ENCODE measurements around the gene UBE2E2.

UBE2E2 gene

DNA sequence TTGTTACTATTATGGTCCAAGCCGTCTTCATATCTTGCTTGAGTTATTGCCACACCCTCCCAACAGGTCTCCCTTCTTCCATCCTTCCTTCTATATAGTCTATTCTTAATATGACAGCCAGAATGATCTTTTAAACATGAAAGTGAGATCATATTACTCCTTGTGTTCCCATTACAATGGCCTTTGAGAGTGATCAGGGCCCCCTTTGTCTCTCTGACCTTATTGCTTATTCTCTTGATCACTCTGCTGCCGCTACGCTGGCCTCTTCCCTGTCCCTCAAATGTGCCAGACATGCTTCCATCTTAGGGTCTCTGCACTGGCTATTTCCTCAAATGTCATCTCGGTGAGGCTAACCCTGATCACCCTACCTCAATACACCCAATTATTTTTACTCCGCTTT is 38.1 kb downstream of the UBE2E2 start:
- DNase-seq = no peak

- DNase-seq = no peak
These were observed 39.0 kb downstream of the UBE2E2 start for GRCh38 chr3:23242106-23242505.

DNA sequence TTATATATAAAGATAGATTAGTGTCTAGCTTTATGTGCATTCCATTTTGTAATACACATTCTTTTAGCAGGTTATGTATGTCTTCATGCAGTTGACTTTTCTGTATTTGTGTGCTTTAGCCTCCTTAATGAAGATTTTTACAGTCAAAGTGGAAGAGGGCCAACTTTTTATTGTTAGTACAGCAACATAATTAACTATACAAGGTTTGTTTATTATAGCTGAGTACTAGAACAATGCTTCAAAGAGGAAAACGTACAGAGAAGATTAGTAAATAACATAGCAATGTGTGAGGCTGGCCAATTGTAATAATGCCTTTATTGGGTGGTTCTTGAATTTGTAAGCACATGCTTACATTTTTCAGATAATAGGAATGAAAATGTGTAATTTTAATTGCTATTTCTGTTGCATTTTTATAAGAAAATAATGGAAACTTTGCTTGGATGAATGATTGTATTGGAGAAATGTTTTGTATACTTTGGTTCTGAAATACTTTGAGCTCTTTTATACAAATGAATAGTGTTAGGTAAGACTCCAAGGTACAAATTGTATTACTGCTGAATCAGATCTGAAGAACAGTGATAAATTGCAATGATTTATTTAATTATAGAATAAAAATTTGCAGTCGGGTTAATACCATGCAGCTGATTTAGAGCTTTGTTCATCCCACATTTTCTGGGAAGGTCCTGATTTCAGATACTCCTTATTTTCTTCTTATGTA is 41.4 kb downstream of the UBE2E2 start:
- no peak for DNase-seq

DNA sequence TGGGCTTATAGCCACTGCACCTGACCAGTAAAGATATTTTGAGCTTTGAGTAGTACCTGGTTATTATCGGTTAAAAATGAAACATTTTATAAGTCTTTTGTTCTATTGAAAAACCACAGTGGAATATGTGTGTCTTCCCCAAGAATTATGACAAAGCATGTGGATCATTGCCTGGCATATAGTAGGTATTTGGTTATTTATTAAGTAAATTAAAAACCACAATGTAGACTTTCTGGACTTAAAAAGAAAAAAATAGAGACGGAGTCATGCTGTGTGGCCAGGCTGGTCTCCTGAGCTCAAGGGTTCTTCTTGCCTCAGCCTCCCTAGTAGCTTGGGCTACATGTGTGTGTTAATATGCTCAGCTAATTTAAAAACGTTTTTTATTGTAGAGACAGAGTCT is 43.5 kb downstream of the UBE2E2 start:
- no peak for DNase-seq

DNA sequence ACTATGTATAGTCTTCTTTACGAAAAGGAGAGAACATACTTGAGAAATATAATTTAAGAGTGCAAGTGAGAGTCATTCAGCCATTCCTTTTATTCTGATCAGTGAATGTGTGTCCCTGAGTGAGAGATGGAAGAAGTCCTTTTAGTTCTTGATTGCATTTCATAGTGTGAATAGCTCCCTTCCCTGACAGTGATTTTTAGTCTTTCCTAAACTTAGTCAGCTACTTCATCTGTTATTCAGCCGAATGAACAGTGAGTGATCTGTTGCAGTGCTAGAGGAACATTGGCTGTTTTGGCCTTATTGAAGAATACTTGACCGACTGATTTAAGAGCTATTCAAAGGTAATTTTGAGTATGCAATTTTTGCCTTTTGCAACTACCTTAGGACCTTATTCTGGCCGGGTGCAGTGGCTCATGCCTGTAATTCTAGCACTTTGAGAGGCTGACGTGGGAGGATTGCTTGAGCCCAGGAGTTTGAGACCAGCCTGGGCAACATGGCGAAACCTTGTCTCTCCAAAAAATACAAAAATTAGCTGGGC is 45.5 kb downstream of the UBE2E2 start:
- DNase-seq = no peak

GRCh38 chr3:23249961-23250360 is 46.8 kb downstream of the UBE2E2 start:
- no peak for DNase-seq

DNA sequence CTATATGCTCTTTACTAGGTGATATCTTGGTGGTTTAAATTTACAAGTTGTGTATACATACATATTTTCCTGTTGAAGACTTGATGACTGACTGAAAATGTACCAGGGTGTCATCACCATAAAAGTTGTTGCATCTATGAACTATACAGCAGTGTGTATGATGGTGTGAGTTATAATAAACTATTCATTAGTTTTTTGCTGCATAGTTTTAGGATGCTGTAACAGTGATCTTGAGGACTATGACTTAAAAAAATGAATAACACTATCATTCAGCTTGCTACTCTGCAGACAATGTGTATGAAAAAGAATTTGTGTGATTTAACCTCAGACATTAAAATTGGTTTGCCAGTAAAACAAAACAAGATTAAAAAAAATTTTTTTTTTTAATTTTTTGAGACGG is 49.0 kb downstream of the UBE2E2 start:
- DNase-seq = no peak

GRCh38 chr3:23253214-23253613 is 50.1 kb downstream of the UBE2E2 start:
- DNase-seq = no peak

DNA sequence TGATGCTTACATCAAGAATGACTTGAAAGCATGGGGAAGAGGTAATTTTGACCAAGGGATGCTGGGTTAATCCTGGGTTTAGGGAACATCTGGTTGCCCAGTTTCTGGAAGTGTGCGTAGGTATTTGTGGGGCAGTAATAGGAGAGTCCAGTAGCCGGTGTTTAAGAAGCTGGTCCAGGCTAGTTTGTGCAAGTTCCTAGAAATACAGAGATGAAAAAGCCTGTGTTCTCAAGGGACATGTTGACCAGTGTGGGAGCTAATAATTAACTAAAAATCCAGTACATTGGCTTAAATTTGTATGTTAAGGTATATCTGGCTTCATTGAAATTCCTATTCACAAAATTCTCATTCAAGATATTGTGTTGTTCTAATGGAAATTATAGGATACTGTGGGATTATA is 51.2 kb downstream of the UBE2E2 start:
- DNase-seq = no peak

- DNase-seq = peak; percentile 21 to 58
These were observed 51.7 kb downstream of the UBE2E2 start for GRCh38 chr3:23254835-23255234.

DNA sequence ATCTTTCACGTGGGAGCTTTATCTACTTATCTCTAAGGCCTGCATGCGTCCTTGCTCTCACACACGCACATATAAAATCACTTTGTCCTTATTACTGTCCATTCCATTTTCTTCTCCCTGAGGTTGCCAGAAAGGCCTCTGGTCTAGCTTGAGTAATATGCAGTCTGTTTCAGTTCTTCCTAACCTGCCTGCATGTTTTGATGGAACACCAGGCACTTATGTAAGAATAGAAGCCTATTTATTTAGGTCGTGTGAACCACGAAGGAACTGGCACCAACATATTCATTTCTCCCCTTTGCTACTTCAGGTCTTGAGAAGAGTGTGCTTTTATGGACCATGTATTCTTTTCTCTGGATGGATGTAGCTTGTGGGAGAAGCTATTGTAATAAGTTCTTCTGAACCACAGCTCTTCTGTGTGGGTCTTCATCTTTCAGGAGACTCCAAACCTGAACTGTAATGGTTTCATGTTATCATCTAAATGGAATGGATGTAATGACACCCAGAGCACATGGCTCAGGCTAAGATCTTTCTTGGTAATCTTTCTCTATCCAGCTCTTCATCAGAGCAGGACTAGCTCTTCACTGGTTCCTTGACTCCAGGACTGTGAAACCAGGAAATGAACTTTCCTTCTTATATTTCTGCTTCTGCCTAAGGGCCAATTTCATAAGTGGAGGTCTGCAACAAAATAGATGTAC is 53.8 kb downstream of the UBE2E2 start:
- DNase-seq = peak in 1 of 2 donors; percentile 12

GRCh38 chr3:23258110-23258509 is 55.0 kb downstream of the UBE2E2 start:
- no peak for DNase-seq

- no peak for DNase-seq
These were observed 56.4 kb downstream of the UBE2E2 start for GRCh38 chr3:23259515-23259914.

GRCh38 chr3:23262766-23263165 is 59.6 kb downstream of the UBE2E2 start:
- no peak for DNase-seq

- no peak for DNase-seq
These were observed 60.7 kb downstream of the UBE2E2 start for GRCh38 chr3:23263796-23264195.

DNA sequence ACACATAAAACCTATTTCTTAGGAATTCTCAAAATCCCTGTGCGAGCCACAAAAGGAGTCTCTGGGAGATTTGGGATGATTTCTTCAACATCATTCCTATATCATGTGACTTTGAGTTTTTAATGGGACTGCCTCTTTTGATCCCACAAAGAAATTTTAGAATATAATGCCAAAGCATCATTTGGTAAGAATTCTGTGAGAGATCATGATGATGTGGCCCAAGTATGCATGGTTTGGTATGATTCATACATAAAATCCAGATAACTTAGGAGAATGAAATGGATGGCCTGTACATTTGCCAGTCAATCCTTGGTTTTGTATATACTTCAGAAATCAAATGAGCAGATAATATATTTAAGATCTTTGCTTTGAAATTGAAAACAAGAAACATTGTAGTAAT is 61.3 kb downstream of the UBE2E2 start:
- no peak for DNase-seq

GRCh38 chr3:23270423-23270822 is 67.3 kb downstream of the UBE2E2 start:
- no peak for DNase-seq

DNA sequence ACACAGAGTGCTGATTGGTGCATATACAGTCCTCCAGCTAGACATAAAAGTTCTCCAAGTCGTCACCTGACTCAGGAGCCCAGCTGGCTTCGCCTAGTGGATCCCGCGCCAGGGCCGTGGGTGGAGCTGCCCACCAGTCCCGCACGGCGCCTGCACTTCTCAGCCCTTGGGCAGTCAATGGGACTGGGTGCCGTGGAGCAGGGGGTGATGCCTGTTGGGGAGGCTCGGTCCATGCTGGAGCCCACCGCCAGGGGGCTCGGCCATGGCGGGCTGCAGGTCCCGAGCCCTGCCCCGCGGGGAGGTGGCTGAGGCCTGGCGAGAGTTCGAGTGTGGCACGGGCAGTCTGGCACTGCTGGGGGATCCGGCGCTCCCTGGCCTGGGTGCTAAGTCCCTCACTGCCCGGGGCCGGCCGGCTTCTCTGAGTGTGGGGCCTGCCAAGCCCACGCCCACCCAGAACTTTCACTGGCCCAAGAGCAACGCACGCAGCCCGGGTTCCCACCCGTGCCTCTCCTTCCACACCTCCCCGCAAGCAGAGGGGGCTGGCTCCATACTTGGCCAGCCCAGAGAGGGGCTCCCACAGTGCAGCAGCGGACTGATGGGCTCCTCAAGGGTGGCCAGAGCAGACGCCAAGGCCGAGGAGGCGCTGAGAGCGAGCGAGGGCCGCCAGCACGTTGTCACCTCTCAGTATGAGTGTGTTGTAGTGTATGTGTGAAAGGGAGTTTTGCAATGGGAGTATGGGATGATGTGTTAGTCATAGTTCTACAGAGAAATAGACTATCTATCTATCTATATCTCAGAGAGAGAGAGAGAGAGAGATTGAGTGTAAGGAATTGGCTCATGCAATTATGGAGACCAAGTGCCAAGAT is 69.0 kb downstream of the UBE2E2 start:
- DNase-seq = no peak

- no peak for DNase-seq
These were observed 69.7 kb downstream of the UBE2E2 start for GRCh38 chr3:23272820-23273219.

DNA sequence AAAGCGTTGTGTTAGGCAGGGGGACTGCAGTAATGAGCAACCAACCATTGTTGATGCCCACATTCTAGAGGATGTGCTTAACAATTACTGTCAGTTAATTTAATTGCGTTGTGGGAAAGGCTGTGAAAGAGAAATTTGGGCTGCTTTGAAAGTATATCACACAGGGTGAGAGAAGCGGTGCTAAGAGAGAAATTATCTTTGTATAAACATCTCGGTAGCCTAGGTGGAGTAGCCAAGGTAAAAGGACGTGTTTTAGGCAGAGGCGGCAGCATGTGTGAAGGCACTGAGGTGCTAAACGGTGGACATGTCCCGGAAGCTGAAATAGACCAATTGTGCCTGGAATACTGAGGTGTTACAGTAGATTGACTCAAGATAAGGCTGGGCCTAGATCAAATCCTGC is 71.9 kb downstream of the UBE2E2 start:
- no peak for DNase-seq

DNA sequence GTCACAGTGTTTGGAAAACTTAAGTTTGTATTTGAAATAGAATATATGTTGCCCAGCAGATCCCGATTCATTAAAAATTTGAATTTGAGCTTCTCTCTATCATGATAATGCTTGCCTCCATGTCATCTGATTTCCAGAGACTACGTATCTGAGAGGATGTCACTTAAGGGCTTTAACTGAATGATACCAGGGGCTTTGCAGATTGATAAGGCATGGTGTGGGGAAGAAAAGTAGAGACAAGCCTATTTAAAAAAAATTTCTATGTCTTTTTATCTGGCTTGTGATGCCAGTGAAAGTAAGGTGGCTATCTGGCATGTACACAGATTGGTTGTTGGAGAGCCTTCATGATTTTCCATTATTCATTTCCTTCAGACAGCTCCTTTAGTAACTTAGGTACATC is 72.7 kb downstream of the UBE2E2 start:
- no peak for DNase-seq

DNA sequence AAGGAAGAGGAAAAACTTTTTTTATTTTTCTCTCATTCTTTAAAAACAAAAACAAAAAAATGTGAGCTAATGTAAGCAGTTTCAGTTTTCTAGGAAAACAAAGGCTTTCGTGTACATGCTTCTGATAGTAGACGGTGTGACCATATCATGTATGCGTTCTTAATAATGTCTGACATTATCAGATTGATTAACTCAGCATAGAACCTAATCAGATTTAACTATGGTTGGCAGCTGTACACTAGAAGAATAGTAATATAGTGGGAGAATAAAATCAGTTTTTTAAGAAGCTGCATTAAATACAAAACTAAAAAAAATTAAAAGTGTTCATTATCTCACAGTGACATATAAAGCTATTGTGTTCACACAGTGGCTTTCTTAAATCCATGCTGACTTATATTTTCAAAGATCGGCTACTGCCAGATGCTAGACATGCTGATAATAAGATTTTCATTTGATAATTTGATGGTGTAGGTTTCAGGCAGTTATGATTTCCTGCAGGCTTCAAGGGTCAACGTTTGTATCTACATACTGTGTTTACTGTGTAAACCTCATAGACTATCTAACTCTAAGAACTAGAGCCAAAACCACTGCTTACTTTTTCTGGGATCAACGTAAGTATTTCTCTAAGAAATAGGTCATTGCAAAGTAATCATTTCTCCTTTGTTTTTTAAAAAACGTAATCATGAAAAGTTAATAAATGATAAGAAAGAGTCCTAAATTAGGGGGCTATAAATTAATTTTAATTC is 74.0 kb downstream of the UBE2E2 start:
- DNase-seq = no peak

DNA sequence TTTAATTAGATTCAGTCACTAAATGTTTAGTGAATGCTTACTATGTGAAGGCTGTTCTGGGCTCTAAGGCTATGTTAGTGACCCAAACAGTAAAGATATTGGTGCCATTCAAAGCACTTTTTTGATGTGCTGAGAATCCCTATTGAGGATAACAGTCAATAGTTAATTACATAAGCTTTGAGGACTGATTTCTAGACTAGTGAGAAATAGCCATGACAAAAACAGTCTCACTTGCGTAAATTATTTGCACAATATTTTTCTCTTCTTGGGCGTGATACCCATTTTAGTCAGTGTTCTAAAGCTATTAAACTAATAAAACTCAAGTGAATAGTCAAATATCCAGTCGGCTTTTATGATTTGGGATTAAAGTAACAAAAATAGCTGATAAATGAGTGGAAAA is 74.6 kb downstream of the UBE2E2 start:
- DNase-seq = no peak

Data from inflammatory macrophage (primary cell).